Measurements from ENCODE around the gene ADCY10.

DNA sequence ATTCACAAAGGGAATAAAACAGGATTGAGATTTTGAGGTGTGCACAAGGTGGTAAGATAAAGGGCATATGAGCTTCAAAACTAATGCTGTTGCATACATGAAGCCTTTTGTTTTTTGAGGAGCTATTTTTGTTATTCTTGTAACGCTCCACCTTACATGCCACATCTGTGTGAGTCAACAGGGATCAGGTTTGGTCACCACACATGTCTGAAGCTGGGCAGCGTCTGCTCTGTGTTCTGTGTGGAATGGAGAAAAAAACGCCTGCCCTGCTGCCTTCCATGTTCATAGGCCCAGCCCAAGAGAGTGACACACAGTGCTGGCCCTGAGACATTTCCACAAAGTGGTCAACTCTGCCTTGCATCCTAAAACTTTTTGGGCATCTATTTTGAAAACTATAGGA, 124.4 kb downstream of the ADCY10 start:
- TF ChIP-seq, protein P1, sequence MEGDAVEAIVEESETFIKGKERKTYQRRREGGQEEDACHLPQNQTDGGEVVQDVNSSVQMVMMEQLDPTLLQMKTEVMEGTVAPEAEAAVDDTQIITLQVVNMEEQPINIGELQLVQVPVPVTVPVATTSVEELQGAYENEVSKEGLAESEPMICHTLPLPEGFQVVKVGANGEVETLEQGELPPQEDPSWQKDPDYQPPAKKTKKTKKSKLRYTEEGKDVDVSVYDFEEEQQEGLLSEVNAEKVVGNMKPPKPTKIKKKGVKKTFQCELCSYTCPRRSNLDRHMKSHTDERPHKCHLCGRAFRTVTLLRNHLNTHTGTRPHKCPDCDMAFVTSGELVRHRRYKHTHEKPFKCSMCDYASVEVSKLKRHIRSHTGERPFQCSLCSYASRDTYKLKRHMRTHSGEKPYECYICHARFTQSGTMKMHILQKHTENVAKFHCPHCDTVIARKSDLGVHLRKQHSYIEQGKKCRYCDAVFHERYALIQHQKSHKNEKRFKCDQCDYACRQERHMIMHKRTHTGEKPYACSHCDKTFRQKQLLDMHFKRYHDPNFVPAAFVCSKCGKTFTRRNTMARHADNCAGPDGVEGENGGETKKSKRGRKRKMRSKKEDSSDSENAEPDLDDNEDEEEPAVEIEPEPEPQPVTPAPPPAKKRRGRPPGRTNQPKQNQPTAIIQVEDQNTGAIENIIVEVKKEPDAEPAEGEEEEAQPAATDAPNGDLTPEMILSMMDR (IDR thresholded peaks at IDR 0.05), result no peak
- no peak for TF ChIP-seq POLR2A (IDR thresholded peaks at IDR 0.05)
